ENCODE results near the gene CCR5.

DNA sequence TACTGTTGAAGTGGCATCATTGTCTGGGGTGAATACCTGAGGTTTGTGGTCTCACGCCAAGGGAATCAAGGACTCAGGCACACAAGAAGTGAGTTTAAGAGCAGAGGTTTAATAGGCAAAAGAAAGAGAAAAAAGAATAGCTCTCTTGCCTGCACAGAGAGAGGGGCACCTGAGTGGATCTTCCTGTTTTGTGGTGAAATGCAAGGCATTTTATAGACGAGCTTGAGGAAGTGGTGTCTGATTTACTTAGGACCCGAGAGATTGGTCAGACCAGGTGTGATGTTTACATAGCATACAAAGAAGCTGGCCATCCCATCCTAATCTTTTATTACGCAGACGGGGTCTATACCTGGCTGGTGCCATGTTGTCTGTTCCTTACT lies 13.2 kb downstream of the CCR5 start:
- TF ChIP-seq, protein P1, sequence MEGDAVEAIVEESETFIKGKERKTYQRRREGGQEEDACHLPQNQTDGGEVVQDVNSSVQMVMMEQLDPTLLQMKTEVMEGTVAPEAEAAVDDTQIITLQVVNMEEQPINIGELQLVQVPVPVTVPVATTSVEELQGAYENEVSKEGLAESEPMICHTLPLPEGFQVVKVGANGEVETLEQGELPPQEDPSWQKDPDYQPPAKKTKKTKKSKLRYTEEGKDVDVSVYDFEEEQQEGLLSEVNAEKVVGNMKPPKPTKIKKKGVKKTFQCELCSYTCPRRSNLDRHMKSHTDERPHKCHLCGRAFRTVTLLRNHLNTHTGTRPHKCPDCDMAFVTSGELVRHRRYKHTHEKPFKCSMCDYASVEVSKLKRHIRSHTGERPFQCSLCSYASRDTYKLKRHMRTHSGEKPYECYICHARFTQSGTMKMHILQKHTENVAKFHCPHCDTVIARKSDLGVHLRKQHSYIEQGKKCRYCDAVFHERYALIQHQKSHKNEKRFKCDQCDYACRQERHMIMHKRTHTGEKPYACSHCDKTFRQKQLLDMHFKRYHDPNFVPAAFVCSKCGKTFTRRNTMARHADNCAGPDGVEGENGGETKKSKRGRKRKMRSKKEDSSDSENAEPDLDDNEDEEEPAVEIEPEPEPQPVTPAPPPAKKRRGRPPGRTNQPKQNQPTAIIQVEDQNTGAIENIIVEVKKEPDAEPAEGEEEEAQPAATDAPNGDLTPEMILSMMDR (IDR thresholded peaks at IDR 0.05) = no peak
- no peak for TF ChIP-seq POLR2A (IDR thresholded peaks at IDR 0.05)
